DMS79 (cell line): ENCODE measurements around the gene FBXL19.
"Not testable (repeated sequence)": the region's sequence is repeated elsewhere in the genome, so short reads cannot be mapped to it uniquely, and the experiment has no call there.

Experiments
- DNase-seq: peaks from one replicate; lab custom pipeline; 2025; lab: John Stamatoyannopoulos, UW

Gene FBXL19

DNA sequence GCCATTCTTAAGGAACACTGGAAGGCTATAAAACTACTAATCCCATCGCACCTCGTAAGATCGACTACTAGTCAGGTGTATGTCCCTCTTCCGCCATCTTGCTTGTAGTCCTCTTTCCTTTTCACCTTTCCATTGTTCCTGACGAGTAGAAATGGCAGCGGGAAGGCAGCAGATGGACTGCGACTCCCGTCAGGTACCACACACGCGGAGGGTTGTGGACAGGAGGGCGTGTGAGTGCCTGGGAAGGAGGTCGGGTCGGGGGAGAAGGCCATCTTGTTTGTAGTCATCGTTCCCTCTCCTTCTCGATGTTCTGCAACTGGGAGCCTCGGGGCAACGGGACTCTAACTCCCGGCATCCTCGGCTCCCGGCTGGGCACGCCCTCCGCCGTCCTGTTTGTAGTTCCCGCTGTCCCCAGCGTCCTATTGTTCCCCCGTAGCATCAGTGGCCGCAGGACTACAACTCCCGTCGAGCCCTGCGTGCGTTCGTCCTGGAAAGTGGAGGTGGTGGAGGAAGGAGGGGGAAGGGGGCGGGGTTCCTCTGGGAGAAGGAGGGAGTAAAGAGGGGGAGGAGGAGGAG lies 324 bp upstream of the FBXL19 start:
- DNase-seq, result peak; percentile 99

DNA sequence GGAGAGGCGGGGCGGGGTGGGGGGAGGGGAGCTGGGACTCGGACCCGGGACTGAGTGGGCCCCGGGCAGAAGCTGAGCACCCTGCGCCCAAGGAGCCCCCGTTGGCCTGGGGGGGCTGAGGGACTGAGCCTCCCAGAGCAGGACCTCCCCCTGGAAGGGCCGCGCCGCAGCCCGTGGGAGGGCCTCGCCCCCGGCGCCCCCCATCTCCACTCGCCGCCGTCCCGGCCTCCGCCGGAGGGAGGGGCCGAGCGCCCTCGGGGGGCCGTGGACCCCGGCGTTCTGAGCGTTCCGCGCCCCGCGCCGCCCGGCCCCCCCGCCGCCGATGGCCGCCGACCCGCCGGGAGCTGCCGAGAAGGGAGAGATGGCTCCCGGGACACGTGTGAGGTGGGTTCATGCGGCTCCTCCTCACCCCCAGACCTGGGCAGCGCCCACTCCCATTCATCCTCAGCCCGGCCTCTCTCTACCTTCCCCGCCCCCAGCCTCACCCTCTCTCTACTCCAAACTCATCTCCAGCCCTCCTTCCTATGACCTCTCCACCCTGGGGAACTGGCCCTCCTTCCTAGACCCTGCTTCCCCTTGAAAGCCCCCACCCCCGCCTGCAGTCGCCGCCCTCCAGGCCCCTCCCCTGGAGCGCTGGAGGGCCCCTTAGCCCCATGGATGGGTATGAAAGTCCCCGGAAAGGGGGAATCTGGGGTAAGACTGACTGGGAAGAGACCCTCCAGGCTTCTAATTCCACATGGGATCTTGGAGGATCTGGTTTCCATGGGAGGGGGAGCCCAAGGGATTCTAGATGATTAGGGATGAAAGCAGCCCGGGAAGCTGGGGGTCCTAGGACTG lies 922 bp downstream of the FBXL19 start:
- no peak for DNase-seq

DNA sequence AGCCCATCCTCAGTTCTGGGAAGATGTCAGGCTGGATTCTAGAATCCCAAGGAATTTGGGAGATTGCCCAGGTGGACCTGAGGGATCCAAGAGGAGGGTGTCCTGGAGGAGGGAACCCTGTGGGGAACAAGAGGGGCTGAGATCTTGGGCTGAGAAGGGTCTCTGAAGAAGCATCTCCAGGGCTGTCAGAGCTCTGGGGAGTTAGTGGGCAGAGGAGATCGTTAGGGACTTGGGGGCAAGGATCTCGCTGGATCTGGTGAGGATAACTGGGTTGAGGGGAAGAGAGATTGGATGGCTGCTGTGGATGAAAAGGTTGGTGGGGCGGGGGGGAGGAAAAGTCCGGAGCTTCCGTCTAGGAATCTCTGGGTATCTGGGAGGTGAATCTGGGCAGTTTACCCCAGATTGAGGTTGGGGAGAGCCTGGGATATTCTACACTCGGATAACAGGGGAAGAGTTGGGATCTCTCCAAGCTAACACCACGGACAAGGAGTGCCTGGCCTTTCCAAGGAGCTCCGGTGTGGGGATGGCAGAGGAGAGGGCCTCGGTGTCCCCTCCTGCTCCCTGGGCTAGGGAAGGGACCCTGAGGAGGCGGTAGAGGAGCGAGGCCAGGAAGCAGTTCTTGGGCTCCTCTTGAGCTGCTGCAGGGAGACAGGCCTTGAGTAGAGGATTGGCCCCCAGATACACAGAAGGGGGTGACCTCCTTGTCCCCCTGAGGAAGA lies 1.7 kb downstream of the FBXL19 start:
- no peak for DNase-seq

DNA sequence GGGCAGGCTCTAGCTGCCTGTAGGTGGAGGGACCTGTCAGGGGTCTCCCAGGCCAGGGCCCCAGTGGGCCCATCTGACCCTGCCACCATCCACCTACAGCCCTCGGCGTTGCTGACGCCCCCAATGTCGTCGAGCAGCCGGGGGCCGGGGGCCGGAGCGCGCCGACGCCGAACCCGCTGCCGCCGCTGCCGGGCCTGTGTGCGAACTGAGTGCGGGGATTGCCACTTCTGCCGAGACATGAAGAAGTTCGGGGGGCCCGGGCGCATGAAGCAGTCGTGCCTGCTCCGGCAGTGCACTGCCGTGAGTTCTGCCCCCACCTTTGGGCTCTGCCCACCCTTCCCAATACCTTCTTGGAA lies 2.2 kb downstream of the FBXL19 start:
- DNase-seq, result no peak

DNA sequence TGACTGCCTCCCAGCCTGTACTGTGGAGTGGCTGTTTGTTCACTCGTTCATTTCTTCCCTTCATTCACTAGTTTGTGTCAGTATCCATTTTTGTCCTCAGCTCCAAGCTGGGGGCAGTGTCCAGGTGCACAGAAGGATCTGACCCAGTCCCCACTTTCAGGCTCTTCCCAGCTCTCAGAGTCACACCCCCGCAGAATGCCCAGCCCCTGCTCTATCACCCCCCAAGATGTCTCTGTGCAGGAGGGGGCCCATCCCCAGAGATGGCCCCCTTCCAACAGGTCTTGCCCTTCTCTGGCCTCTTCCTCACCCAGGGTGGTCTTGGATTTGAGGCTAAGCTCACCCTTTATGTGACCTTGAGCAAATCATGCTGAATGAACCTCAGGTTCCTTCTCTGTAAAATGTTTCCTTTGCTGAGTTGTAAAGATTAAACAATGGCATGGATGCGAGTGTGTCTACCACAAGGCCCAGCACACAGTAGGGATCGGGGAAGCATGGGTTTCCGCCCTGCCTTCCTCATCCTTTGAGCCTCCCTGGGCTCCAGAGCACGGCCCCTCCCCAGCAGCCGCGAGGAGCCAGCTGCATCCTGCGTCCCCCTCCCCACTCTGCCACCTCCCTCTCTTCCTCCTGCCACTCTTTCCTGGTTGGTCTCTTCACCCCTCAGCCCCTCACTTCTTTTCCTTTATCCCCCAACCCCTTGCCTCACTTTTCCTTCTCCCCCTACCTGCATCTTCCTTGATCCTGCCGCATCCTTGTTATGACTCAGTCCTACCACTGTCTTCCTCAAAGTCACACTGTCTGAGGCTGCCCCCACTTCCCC lies 2.8 kb downstream of the FBXL19 start:
- no peak for DNase-seq

DNA sequence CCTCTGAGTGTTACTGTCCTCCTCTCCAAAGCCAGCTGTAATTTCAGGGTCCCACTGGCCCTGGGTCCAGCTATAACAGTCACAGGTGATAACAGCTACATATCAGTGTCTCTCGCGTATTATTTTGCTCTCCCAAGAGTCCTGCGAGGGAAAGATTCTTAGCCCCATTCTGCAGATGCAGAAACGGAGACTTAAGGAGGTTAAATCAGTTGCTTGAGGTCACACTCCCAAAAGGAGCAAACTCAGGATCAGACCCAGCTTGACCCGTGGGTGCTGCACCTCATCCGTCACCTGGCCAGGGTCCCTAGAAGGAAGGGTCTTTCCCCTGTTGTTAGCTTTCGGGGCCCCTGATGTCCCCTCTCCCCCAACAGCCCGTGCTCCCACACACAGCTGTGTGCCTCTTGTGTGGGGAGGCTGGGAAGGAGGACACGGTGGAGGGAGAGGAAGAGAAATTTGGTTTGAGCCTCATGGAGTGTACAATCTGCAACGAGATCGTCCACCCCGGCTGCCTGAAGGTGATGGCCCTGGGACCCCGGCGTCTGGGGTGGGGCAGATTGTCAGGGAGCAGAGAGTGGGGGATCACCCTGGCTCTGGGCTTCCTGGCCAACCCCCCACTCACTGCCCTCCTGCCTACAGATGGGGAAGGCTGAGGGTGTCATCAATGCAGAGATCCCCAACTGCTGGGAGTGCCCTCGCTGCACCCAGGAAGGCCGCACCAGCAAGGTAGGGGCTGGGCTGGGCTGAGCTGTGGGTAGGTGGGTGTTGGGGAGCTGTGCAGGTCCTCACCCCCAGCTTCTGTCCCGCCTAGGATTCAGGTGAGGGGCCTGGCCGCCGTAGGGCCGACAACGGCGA lies 3.8 kb downstream of the FBXL19 start:
- DNase-seq, result no peak

DNA sequence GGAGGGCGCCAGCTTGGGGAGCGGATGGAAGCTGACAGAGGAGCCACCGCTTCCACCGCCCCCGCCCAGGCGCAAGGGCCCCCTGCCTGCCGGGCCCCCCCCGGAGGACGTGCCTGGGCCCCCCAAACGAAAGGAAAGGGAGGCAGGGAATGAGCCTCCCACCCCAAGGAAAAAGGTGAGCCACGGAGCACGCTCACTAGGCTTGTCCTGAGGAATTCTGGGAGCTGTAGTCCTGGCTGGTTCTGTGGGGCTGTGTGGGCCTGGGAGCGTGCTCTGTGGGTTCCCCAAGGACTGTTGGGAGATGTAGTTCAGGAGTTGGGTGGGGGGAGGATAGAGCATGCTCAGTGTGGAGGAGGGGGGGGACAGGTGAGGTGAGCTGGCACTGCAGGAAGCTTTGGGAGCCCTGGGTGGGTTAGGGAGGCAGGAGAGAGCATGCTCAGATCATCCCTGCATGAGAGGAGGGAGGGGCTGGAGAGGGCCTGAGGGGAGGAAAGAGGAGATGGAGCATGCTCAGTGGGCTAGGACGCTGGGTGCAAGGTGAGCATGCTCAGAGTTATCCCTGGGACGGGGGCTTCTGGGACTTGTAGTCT lies 4.5 kb downstream of the FBXL19 start:
- peak; percentile 85 for DNase-seq

DNA sequence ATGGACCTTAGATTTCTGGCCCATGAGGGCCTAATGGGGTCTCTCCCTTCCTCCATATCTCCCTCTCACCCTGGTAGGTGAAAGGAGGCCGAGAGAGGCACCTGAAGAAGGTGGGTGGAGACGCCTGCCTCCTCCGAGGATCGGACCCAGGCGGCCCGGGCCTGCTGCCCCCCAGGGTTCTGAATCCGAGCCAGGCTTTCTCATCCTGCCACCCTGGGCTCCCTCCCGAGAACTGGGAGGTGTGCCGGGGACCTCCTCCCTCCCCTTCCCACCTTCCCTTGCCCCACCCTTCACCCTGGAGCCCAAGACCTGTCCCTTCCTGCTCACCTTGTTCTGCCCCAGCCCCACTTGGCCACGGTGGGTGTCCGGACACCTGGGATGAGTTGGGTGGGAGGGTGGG lies 5.0 kb downstream of the FBXL19 start:
- no peak for DNase-seq

DNA sequence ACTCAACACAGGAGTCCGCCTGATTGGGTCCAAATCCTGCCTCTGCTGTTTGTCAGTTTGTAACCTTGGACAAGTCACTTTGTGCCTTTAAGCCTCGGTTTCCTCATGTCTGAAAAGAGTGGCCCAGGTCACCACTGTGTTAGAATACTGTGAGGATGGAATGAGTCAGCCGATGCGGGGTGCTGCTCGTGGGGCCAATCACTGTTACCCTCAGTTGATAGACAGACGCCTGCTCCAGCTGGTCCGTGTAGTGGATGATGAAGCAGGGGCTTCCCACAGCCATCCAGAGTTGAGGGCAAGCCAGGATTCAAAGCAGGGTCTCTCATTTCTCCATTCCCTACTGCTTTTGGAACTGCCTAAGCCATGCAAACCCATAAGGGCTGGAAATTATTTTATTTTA lies 5.8 kb downstream of the FBXL19 start:
- DNase-seq, result no peak

DNA sequence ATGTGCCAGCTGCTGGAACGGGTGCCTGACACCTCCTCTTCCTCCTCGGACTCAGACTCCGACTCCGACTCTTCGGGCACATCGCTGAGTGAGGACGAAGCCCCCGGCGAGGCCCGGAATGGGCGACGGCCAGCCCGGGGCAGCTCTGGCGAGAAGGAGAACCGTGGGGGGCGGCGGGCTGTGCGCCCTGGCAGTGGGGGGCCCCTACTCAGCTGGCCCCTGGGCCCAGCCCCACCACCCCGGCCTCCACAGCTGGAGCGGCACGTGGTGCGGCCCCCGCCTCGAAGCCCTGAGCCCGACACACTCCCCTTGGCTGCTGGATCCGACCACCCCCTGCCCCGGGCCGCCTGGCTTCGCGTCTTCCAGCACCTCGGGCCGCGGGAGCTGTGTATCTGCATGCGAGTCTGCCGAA lies 6.8 kb downstream of the FBXL19 start:
- no peak for DNase-seq

DNA sequence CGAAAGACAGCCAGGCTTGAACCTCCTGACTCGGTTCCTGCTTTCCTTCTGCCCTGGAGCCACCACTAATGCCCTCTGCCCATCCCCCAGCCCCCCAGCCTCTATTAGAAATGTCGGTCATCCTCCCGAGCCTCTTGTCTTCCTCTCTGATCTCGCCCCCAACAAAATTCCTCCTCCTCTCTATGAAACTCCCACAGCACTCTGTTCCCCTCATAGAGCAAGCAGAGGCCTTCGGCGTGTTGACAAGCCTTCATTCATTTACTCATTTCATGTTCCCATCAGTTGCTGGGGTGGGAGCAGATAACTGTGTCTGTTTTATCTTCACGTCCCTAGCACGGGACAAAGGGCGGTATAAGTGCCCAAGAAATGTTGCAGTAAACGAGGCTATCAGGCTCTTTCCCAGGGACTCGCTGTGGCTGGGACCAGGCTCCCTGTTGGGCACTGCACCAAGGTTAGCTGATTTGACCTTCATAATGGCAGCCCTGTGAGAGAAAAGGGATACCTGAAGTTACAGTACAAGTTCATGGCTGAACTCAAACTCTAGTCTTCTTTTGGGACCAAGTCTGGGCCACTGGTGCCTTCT lies 7.8 kb downstream of the FBXL19 start:
- DNase-seq, result no peak

DNA sequence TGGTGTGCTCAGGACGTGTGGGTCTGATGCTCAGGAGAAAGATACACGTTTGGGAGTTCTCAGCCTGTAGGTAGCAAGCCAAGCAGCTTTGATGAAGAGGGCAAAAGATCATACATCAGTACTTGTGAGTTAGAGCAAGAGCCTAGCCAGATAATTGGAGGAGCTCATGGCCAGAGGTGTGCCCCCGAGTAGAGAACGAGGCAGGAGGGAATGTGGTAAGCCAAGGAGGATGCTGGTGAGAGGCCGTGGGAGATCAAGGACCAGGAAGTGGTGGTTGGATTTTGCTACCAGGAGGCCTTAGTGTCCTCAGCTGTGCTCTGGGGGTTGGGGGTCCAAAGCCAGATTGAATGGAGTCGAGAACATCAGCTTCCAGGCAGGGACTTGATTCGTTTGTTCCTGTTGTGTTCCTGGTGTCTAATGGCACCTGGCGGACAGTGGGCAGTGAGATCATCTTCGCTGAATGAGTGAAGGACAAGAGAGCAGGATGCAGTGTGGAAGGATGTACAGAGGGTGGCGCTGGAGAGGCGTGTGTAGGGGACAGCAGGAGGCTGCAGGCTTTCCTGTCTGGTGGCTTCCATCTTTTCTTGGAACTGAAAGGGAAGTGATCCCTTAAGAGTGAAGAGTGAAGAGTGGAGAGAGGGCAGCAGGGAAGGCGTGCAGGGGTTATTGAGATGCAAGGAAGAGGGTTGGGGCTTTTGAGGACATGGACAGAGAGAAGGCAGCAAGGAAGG lies 11.6 kb downstream of the FBXL19 start:
- no peak for DNase-seq

DNA sequence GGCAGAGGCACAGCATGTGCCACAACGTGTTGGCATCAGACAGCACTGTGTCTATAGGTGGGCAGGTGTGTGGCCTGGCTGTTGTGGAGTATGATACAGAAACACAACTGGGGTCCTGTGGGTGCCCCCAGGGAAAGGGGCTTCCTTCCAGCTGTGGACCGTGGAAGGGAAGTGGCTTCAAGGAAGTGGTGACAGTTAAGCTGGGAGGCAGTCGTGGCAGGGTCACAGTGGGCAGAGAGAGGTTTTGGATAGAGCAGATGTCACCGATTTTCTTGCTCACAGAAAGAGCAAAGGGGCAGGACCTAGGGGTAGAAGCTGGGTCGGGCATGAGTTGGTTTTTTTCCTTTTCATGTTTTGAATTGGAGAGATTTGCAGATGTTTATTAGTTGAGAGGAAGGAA lies 14.3 kb downstream of the FBXL19 start:
- no peak for DNase-seq

DNA sequence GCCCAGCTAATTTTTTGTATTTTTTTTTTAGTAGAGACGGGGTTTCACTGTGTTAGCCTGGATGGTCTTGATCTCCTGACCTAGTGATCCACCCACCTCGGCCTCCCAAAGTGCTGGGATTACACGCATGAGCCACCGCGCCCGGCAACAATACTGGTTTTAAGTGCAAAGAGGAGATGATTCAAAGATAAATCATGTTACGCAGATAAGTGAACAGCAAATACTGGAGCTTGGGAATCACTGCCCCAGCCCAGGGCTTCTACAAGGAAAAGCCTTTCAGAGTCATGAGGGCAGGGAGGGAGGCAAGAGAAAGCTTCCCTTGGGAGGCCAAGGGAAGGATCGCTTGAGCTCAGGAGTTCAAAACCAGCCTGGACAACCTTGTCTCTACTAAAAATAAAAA lies 16.2 kb downstream of the FBXL19 start:
- not testable (repeated sequence) for DNase-seq

DNA sequence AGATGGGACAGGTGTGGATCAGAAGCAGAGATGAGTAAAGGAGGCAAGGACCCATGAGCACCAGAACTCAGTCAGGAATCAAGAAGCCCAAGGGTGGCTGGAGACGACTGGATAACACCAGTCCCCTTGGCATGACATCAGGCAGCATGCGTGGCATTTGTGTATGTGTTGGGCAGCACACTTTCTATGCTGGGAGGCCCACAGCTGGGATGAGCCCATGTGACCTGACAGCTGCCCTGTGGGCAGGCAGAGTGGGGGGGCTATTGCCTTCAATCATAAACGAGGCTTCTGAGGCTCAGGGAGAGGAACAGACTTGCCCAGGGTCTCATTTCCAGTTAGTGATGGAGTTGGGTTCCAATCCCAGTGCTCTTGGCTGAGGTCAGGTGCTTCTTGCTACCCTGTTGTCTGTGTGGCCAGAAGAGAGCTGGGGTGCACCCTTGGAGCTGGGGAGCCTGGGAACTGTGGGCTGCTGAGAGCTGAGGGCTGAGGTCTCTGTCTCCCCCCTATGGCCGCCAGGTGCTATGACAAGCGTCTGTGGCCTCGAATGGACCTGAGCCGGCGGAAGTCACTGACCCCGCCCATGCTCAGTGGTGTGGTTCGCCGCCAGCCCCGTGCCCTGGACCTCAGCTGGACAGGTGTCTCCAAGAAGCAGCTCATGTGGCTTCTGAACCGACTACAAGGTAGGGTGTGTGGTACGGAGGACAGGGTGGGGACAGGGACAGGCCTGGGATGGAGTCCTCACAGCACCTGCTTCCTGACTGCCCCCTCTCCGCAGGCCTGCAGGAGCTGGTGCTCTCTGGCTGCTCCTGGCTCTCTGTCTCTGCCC lies 18.4 kb downstream of the FBXL19 start:
- peak; percentile 25 for DNase-seq

DNA sequence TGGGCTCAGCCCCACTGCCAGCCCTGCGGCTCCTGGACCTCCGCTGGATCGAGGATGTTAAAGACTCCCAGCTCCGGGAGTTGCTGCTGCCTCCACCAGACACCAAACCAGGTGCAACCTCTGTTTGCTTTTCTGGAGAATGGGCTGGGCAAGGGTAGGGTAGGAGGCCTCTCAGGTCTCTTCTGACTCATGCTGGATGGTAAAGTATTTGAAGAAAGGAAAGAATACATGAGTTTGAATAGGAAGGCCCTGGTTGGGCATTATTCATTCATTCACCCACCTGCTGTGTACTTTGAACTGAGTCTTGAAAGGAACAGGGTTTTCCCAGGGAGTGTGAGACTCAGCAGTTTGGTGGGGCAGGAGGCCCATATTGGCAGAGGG lies 19.0 kb downstream of the FBXL19 start:
- no peak for DNase-seq

DNA sequence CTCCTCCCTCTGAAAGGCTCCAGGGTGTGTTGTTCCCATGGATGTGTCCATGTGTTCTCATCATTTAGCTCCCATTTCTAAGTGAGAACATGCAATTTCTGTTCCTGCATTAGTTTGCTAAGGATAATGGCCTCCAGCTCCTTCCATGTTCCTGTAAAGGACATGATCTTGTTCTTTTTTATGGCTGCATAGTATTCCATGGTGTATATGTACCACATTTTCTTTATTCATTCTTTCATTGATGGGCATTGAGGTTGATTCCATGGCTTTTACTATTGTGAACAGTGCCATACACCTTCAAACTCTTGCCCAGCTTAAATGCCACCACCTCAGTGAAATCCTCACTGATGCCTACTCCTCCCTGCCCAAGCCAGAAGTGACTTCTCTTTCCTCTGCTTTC lies 21.0 kb downstream of the FBXL19 start:
- DNase-seq, result no peak

DNA sequence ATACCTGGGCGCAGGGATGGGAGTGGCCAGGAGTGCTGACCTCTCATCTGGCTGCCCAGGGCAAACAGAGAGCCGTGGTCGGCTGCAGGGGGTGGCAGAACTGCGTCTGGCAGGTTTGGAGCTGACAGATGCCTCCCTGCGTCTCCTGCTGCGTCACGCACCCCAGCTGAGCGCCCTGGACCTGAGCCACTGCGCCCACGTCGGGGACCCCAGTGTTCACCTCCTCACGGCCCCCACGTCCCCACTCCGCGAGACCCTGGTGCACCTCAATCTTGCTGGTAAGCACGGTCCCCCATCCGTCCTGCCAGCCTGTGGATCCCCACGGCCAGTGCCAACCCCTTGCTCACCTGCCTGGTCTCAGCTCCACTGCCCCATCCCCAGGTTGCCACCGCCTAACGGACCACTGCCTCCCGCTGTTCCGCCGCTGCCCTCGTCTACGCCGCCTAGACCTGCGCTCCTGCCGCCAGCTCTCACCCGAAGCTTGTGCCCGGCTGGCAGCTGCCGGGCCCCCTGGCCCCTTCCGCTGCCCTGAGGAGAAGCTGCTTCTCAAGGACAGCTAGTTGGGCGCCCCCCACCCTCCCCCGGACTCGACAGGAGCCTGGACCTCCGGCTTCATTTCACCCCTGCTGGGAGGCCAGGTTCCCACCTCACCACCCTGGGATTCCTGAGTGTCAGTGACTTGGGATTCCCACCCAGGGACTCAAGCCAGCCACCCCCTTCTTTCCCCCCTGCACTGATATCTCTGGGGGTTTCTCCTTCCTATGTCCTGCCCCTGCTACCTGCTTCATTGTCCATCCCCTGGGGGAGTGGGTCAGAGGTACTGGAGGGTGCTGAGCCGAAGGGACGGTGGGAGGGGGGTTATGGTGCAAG lies 23.5 kb downstream of the FBXL19 start:
- DNase-seq, result no peak
